Panc1 (cell line): ENCODE data around the gene SDC4. TPM values are rescaled to one million over a fixed set of nuclear protein-coding genes. Genes with fewer than 3 reads are reported as not detected.
"Not testable (repeated sequence)": the region's sequence is repeated elsewhere in the genome, so short reads cannot be mapped to it uniquely, and the experiment has no call there.

ENCODE experiments used
- ATAC-seq: fragments of 200-7000 bp; cut with Tn5 transposase; 2 replicates; pipeline ENCODE4 v1.9.1; 2020; ENCODE audit warnings: mild to moderate bottlenecking, moderate library complexity
- BruUV-seq: library from RNA; stranded (reverse); fragments of 400-500 nt; replicated peaks from 2 replicates; lab custom pipeline; 2021; lab: Mats Ljungman, UMichigan
- CTCF ChIA-PET: fragments of 300-600 bp; sonication (Branson Sonifier 250); formaldehyde crosslinking; loops from one replicate; lab custom pipeline; 2022; ENCODE audit warnings: antibody characterized with exemption; lab: Charles Lee
- POLR2A ChIA-PET: fragments of 300-600 bp; sonication (Branson Sonifier 250); formaldehyde crosslinking; loops from one replicate; lab custom pipeline; 2022; ENCODE audit warnings: antibody characterized with exemption; lab: Charles Lee
- DNase-seq: peaks from one replicate; pipeline ENCODE4 v3.0.0-alpha.2; 2010; ENCODE audit warnings: low read depth, low spot score
- H3K27ac ChIP-seq: 2 replicates; pipeline ENCODE4 v1.5.1; 2011; ENCODE audit warnings: mild to moderate bottlenecking, low read length, inconsistent platforms
- H3K27me3 ChIP-seq: fragments of 200-500 bp; sonication (Bioruptor generic); 2 replicates; pipeline ENCODE4 v1.6.0; 2014; ENCODE audit warnings: low read length, inconsistent platforms; ENCODE audit not compliant: control insufficient read depth, insufficient read depth
- H3K36me3 ChIP-seq: fragments of 200-500 bp; sonication (Bioruptor generic); 2 replicates; pipeline ENCODE4 v1.5.1; 2014; ENCODE audit warnings: inconsistent platforms, mild to moderate bottlenecking, low read length, moderate library complexity; ENCODE audit not compliant: control insufficient read depth, insufficient read depth
- H3K4me1 ChIP-seq: 2 replicates; pipeline ENCODE4 v1.5.1; 2011; ENCODE audit warnings: inconsistent platforms, mild to moderate bottlenecking, low read length, moderate library complexity; ENCODE audit not compliant: control insufficient read depth, insufficient read depth
- H3K4me3 ChIP-seq, 2 experiments: 2 replicates each; pipeline ENCODE4 v1.5.1; 2011 to 2012; ENCODE audit warnings: low read depth in 2 of 2, low read length in 2 of 2, mild to moderate bottlenecking in 2 of 2, inconsistent platforms in 1 of 2, moderate library complexity in 1 of 2
- H3K9me3 ChIP-seq: fragments of 200-500 bp; sonication (Bioruptor generic); 2 replicates; pipeline ENCODE4 v1.5.1; 2014; ENCODE audit warnings: low read depth, mild to moderate bottlenecking, inconsistent platforms, low read length, moderate library complexity; ENCODE audit not compliant: control insufficient read depth, insufficient read depth
- CTCF ChIP-seq: fragments of 450-650 bp; IDR thresholded peaks from 2 replicates; pipeline ENCODE4 v1.5.1; 2017; ENCODE audit warnings: mild to moderate bottlenecking
- POLR2AphosphoS5 ChIP-seq: IDR thresholded peaks from 2 replicates; pipeline ENCODE4 v1.6.1; 2012; ENCODE audit warnings: mild to moderate bottlenecking, low read depth, low read length, moderate library complexity
- REST ChIP-seq, 2 experiments: IDR thresholded peaks; 2 replicates each; pipeline ENCODE4 v1.6.1; 2011 to 2012; ENCODE audit warnings: low read depth in 2 of 2, control low read depth in 1 of 2, low read length in 1 of 2, mild to moderate bottlenecking in 1 of 2, moderate library complexity in 1 of 2; ENCODE audit not compliant: insufficient read depth in 1 of 2
- SIN3A ChIP-seq: IDR thresholded peaks from 2 replicates; pipeline ENCODE4 v1.6.1; 2012; ENCODE audit warnings: low read depth, mild to moderate bottlenecking, low read length, moderate library complexity, borderline replicate concordance; ENCODE audit not compliant: insufficient read depth
- TCF7L2 ChIP-seq: IDR thresholded peaks from 2 replicates; pipeline ENCODE4 v1.6.1; 2011; ENCODE audit warnings: mild to moderate bottlenecking, low read depth, low read length, inconsistent platforms
- in situ Hi-C: cut with HindIII; loops from 2 replicates; pipeline ENCODE4 v1.10.0; 2016; ENCODE audit warnings: low sequenced_read_pairs, low pct_unique_long_range_greater_than_20kb
- intact Hi-C: fragments of 100-400 bp; cut with micrococcal nuclease; formaldehyde crosslinking; loops from one replicate; pipeline ENCODE4 v1.10.0; 2022; ENCODE audit not compliant: unreplicated experiment
- total RNA-seq: library from RNA; stranded (reverse); gene quantifications from one replicate; pipeline ENCODE4 v1.2.1, GENCODE V29; 2021; ENCODE audit not compliant: unreplicated experiment

The SDC4 gene
- total RNA-seq, 1 experiment from 2014 or later = 93.3 TPM

GRCh38 chr20:45352729-45353128 lies 4.5 kb upstream of the SDC4 start:
- in situ Hi-C loops = no loop called here
- Histone ChIP-seq H3K4me3 (no peak overlapping the region), H3K27me3 (no peaks in the 10 kb centered on the region), H3K9me3 (no peaks in the 10 kb centered on the region), H3K36me3 (no peaks in the 10 kb centered on the region), H3K4me1 (peaks cover 5% of the 10 kb centered on the region; the same call in 1 of the 2 replicates), H3K27ac (no peak overlapping the region)
- TF ChIP-seq TCF7L2 (no peak), CTCF (no peak), POLR2AphosphoS5 (no peak), SIN3A (no peak), REST (IDR thresholded peaks at IDR 0.05; ENCODE audit: insufficient read depth in 1 of 2, low read depth in 2 of 2, low read length in 1 of 2) (no peak)
- DNase-seq = no peak
- BruUV-seq = no TSS peak
- CTCF ChIA-PET = no interaction called here
- POLR2A ChIA-PET = no interaction called here
- intact Hi-C loops = no loop called here
- ATAC-seq = no peak

- intact Hi-C loops, H3K9me3 ChIP-seq, CTCF ChIA-PET, H3K36me3 ChIP-seq, H3K27ac ChIP-seq, H3K27me3 ChIP-seq, in situ Hi-C loops, BruUV-seq, DNase-seq, POLR2A ChIA-PET, H3K4me3 ChIP-seq, ATAC-seq: not testable (repeated sequence)
- peaks cover 18% of the 10 kb centered on the region for H3K4me1 ChIP-seq
These were observed 2.6 kb upstream of the SDC4 start for GRCh38 chr20:45350795-45351194.

- POLR2A ChIA-PET = interaction anchor here (0.7 kb wide), 1 partner anchor 69 kb away, joined by 3 read pairs; no protein-coding TSS in a partner anchor
- DNase-seq = no peak
- CTCF ChIA-PET = no interaction called here
- Histone ChIP-seq H3K27ac (no peak overlapping the region), H3K36me3 (no peaks in the 10 kb centered on the region), H3K4me3 (no peak overlapping the region), H3K4me1 (peaks cover 24% of the 10 kb centered on the region), H3K9me3 (no peaks in the 10 kb centered on the region), H3K27me3 (no peaks in the 10 kb centered on the region)
- in situ Hi-C loops = no loop called here
- intact Hi-C loops = no loop called here
- BruUV-seq = no TSS peak
- no peak for ATAC-seq
- no peak for TF ChIP-seq SIN3A
- TF ChIP-seq POLR2AphosphoS5 = no peak
- no peak for TF ChIP-seq CTCF
- TF ChIP-seq REST (IDR thresholded peaks at IDR 0.05; ENCODE audit: insufficient read depth in 1 of 2, low read depth in 2 of 2, low read length in 1 of 2) = no peak
- no peak for TF ChIP-seq TCF7L2
These were observed 2.0 kb upstream of the SDC4 start for GRCh38 chr20:45350217-45350616.
